H1 (cell line): ENCODE data around the gene PPM1D.

Experiments used
- CEBPB ChIP-seq: IDR thresholded peaks from 2 replicates; pipeline ENCODE4 v1.6.1; 2012; ENCODE audit warnings: low read depth, low read length
- EZH2 ChIP-seq: fragments of 200-600 bp; sonication (generic); IDR thresholded peaks from 2 replicates; pipeline ENCODE4 v1.7.1; 2012; ENCODE audit warnings: low read depth, mild to moderate bottlenecking, moderate library complexity, low read length, inconsistent platforms; ENCODE audit not compliant: severe bottlenecking
- JUND ChIP-seq: IDR thresholded peaks from 2 replicates; pipeline ENCODE4 v1.6.1; 2011; ENCODE audit warnings: mild to moderate bottlenecking, improper control_type of control experiment, low read length
- POLR2A ChIP-seq, 2 experiments: IDR thresholded peaks; 1 replicate in 1 of 2; 2 replicates in 1 of 2; pipeline ENCODE4 v1.6.1; 2011; ENCODE audit warnings: low read depth in 2 of 2, low read length in 2 of 2, mild to moderate bottlenecking in 2 of 2; ENCODE audit errors: control extremely low read depth in 1 of 2
- POLR2AphosphoS5 ChIP-seq: IDR thresholded peaks from 2 replicates; pipeline ENCODE4 v1.6.1; 2011; ENCODE audit warnings: low read depth, low read length
- RXRA ChIP-seq: IDR thresholded peaks from 2 replicates; pipeline ENCODE4 v1.6.1; 2011; ENCODE audit warnings: low read depth, mild to moderate bottlenecking, low read length, moderate library complexity; ENCODE audit not compliant: insufficient read depth
- SP2 ChIP-seq: IDR thresholded peaks from 2 replicates; pipeline ENCODE4 v1.6.1; 2012; ENCODE audit warnings: mild to moderate bottlenecking, low read length, inconsistent platforms
- TAF1 ChIP-seq: IDR thresholded peaks from 2 replicates; pipeline ENCODE4 v1.6.1; 2011; ENCODE audit warnings: mild to moderate bottlenecking, low read depth, low read length
- YY1 ChIP-seq: IDR thresholded peaks from 2 replicates; pipeline ENCODE4 v1.6.1; 2011; ENCODE audit warnings: low read depth, mild to moderate bottlenecking, low read length
- TF ChIP-seq, protein P1 (sequence below), 3 experiments: IDR thresholded peaks; 1 replicate in 2 of 3; 2 replicates in 1 of 3; pipeline versions ENCODE4 v1.5.1 to v1.6.1; 2011; ENCODE audit warnings: low read length in 3 of 3, mild to moderate bottlenecking in 3 of 3, inconsistent platforms in 2 of 3, low read depth in 1 of 3, moderate library complexity in 1 of 3; ENCODE audit not compliant: insufficient read depth in 1 of 3; ENCODE audit errors: control extremely low read depth in 1 of 3
- TF ChIP-seq, protein P2 (sequence below): IDR thresholded peaks from 2 replicates; pipeline ENCODE4 v1.6.1; 2011; ENCODE audit warnings: low read depth, mild to moderate bottlenecking, low read length; ENCODE audit not compliant: insufficient read depth
- TF ChIP-seq, protein P3 (sequence below): IDR thresholded peaks from 2 replicates; pipeline ENCODE4 v1.6.1; 2011; ENCODE audit warnings: low read length, improper control_type of control experiment

- no peak for TF ChIP-seq EZH2
- TF ChIP-seq, protein P1, sequence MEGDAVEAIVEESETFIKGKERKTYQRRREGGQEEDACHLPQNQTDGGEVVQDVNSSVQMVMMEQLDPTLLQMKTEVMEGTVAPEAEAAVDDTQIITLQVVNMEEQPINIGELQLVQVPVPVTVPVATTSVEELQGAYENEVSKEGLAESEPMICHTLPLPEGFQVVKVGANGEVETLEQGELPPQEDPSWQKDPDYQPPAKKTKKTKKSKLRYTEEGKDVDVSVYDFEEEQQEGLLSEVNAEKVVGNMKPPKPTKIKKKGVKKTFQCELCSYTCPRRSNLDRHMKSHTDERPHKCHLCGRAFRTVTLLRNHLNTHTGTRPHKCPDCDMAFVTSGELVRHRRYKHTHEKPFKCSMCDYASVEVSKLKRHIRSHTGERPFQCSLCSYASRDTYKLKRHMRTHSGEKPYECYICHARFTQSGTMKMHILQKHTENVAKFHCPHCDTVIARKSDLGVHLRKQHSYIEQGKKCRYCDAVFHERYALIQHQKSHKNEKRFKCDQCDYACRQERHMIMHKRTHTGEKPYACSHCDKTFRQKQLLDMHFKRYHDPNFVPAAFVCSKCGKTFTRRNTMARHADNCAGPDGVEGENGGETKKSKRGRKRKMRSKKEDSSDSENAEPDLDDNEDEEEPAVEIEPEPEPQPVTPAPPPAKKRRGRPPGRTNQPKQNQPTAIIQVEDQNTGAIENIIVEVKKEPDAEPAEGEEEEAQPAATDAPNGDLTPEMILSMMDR (IDR thresholded peaks at IDR 0.05; ENCODE audit: control extremely low read depth in 1 of 3, insufficient read depth in 1 of 3, low read depth in 1 of 3, low read length in 3 of 3), result no peak
- TF ChIP-seq, protein P2, sequence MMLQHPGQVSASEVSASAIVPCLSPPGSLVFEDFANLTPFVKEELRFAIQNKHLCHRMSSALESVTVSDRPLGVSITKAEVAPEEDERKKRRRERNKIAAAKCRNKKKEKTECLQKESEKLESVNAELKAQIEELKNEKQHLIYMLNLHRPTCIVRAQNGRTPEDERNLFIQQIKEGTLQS, result no peak
- TF ChIP-seq TAF1, result no peak
- peak; percentile 40 for TF ChIP-seq SP2
- no peak for TF ChIP-seq YY1
- no peak for TF ChIP-seq POLR2AphosphoS5
- TF ChIP-seq RXRA, result no peak
- TF ChIP-seq JUND, result no peak
- no peak for TF ChIP-seq POLR2A (IDR thresholded peaks at IDR 0.05; ENCODE audit: control extremely low read depth in 1 of 2, low read depth in 2 of 2, low read length in 2 of 2)
- no peak for TF ChIP-seq CEBPB
- TF ChIP-seq, protein P3, sequence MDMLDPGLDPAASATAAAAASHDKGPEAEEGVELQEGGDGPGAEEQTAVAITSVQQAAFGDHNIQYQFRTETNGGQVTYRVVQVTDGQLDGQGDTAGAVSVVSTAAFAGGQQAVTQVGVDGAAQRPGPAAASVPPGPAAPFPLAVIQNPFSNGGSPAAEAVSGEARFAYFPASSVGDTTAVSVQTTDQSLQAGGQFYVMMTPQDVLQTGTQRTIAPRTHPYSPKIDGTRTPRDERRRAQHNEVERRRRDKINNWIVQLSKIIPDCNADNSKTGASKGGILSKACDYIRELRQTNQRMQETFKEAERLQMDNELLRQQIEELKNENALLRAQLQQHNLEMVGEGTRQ, result no peak
These were observed 1.7 kb downstream of the PPM1D start for GRCh38 chr17:60601447-60602384.
